H9 (cell line): ENCODE results near the gene SASS6. TPM values are rescaled to one million over a fixed set of nuclear protein-coding genes. Genes with fewer than 3 reads are reported as not detected.

Source experiments
- DNase-seq: peaks from one replicate; pipeline ENCODE4 v3.0.0-alpha.2; 2017
- H2AFZ ChIP-seq: one replicate; pipeline ENCODE4 v1.6.1; 2013; ENCODE audit warnings: mild to moderate bottlenecking, low read length, control low read depth, moderate library complexity
- H2AK5ac ChIP-seq: 2 replicates; pipeline ENCODE4 v1.6.1; 2013; ENCODE audit warnings: low read length, control low read depth, mixed read lengths; ENCODE audit not compliant: insufficient read length
- H2BK120ac ChIP-seq: one replicate; pipeline ENCODE4 v1.6.1; 2013; ENCODE audit warnings: low read depth, mild to moderate bottlenecking, low read length, control low read depth, inconsistent platforms; ENCODE audit not compliant: poor library complexity, severe bottlenecking
- H2BK12ac ChIP-seq: 2 replicates; pipeline ENCODE4 v1.6.1; 2013; ENCODE audit warnings: low read length, control low read depth, mixed read lengths, low read depth; ENCODE audit not compliant: insufficient read length
- H2BK15ac ChIP-seq: 2 replicates; pipeline ENCODE4 v1.6.1; 2013; ENCODE audit warnings: low read depth, low read length, control low read depth
- H2BK20ac ChIP-seq: one replicate; pipeline ENCODE4 v1.6.1; 2013; ENCODE audit warnings: low read depth, mild to moderate bottlenecking, low read length, control low read depth, inconsistent platforms; ENCODE audit not compliant: poor library complexity, severe bottlenecking
- H2BK5ac ChIP-seq: 2 replicates; pipeline ENCODE4 v1.6.1; 2013; ENCODE audit warnings: low read length, control low read depth, mixed read lengths; ENCODE audit not compliant: insufficient read length
- H3K14ac ChIP-seq: 2 replicates; pipeline ENCODE4 v1.6.1; 2013; ENCODE audit warnings: low read length, control low read depth; ENCODE audit not compliant: insufficient read depth
- H3K18ac ChIP-seq: 2 replicates; pipeline ENCODE4 v1.6.1; 2013; ENCODE audit warnings: low read depth, mild to moderate bottlenecking, mixed read lengths, low read length, control low read depth; ENCODE audit not compliant: insufficient read length
- H3K23ac ChIP-seq: 2 replicates; pipeline ENCODE4 v1.6.1; 2013; ENCODE audit warnings: low read length, control low read depth, mixed read lengths, low read depth; ENCODE audit not compliant: insufficient read length
- H3K23me2 ChIP-seq: 2 replicates; pipeline ENCODE4 v1.6.1; 2013; ENCODE audit warnings: low read depth, mild to moderate bottlenecking, mixed read lengths, low read length, control low read depth; ENCODE audit not compliant: insufficient read length, poor library complexity, severe bottlenecking
- H3K27ac ChIP-seq: 2 replicates; pipeline ENCODE4 v1.5.1; 2013; ENCODE audit warnings: low read length, control low read depth, mixed read lengths, low read depth; ENCODE audit not compliant: insufficient read length
- H3K27me3 ChIP-seq: 2 replicates; pipeline ENCODE4 v1.6.1; 2013; ENCODE audit warnings: low read length, control low read depth, inconsistent platforms; ENCODE audit not compliant: insufficient read depth
- H3K4ac ChIP-seq: 2 replicates; pipeline ENCODE4 v1.6.1; 2013; ENCODE audit warnings: low read depth, mild to moderate bottlenecking, control low read depth, inconsistent platforms, low read length, moderate library complexity
- H3K4me1 ChIP-seq: 2 replicates; pipeline ENCODE4 v1.6.1; 2013; ENCODE audit warnings: low read length, control low read depth, inconsistent platforms; ENCODE audit not compliant: insufficient read depth
- H3K4me2 ChIP-seq: 2 replicates; pipeline ENCODE4 v1.6.1; 2013; ENCODE audit warnings: low read length, control low read depth, mixed read lengths; ENCODE audit not compliant: insufficient read length, insufficient read depth
- H3K56ac ChIP-seq: 2 replicates; pipeline ENCODE4 v1.6.1; 2013; ENCODE audit warnings: low read depth, mild to moderate bottlenecking, mixed read lengths, low read length, control low read depth; ENCODE audit not compliant: insufficient read length
- H3K79me1 ChIP-seq: 2 replicates; pipeline ENCODE4 v1.6.1; 2013; ENCODE audit warnings: low read depth, mild to moderate bottlenecking, moderate library complexity, low read length, control low read depth, inconsistent platforms; ENCODE audit not compliant: insufficient read depth, poor library complexity, severe bottlenecking
- H3K79me2 ChIP-seq: 2 replicates; pipeline ENCODE4 v1.6.1; 2013; ENCODE audit warnings: low read length, control low read depth, inconsistent platforms; ENCODE audit not compliant: insufficient read depth
- H3K9ac ChIP-seq: 2 replicates; pipeline ENCODE4 v1.6.1; 2013; ENCODE audit warnings: low read length, control low read depth, mixed read lengths; ENCODE audit not compliant: insufficient read length; ENCODE audit errors: extremely low read depth
- H3K9me3 ChIP-seq: one replicate; pipeline ENCODE4 v1.6.1; 2013; ENCODE audit warnings: low read depth, low read length, inconsistent platforms; ENCODE audit not compliant: control insufficient read depth
- H3T11ph ChIP-seq: one replicate; pipeline ENCODE4 v1.6.1; 2013; ENCODE audit warnings: mild to moderate bottlenecking, low read length, control low read depth, inconsistent platforms
- H4K20me1 ChIP-seq: one replicate; pipeline ENCODE4 v1.6.1; 2013; ENCODE audit not compliant: control insufficient read depth, insufficient read length, insufficient read depth
- H4K5ac ChIP-seq: 2 replicates; pipeline ENCODE4 v1.6.1; 2013; ENCODE audit warnings: low read depth, mild to moderate bottlenecking, mixed read lengths, low read length, control low read depth; ENCODE audit not compliant: insufficient read length
- H4K8ac ChIP-seq: replicated peaks from 2 replicates; pipeline ENCODE4 v1.6.1; 2013; ENCODE audit warnings: low read length, control low read depth, mixed read lengths, low read depth; ENCODE audit not compliant: insufficient read length
- H4K91ac ChIP-seq: 2 replicates; pipeline ENCODE4 v1.6.1; 2013; ENCODE audit warnings: low read depth, mild to moderate bottlenecking, moderate library complexity, mixed read lengths, low read length, control low read depth; ENCODE audit not compliant: insufficient read length
- H3K27ac Mint-ChIP-seq, 3 experiments: 2 replicates in 2 of 3; 3 replicates in 1 of 3; pipeline ENCODE4 v1.8.0; 2020 to 2021; ENCODE audit warnings: mixed read lengths in 3 of 3, mild to moderate bottlenecking in 1 of 3, moderate library complexity in 1 of 3
- H3K27me3 Mint-ChIP-seq: 2 replicates; pipeline ENCODE4 v1.8.0; 2021; ENCODE audit warnings: low read depth, mild to moderate bottlenecking, moderate library complexity, mixed read lengths
- H3K36me3 Mint-ChIP-seq, 3 experiments: 2 replicates in 2 of 3; 3 replicates in 1 of 3; pipeline ENCODE4 v1.8.0; 2020 to 2021; ENCODE audit warnings: low read depth in 3 of 3, mixed read lengths in 3 of 3; ENCODE audit not compliant: insufficient read depth in 1 of 3
- H3K4me1 Mint-ChIP-seq, 2 experiments: 2 replicates each; pipeline ENCODE4 v1.8.0; 2020; ENCODE audit warnings: mixed read lengths in 2 of 2
- H3K4me3 Mint-ChIP-seq, 2 experiments: 2 replicates in 1 of 2; 3 replicates in 1 of 2; pipeline ENCODE4 v1.8.0; 2020 to 2021; ENCODE audit warnings: mild to moderate bottlenecking in 2 of 2, mixed read lengths in 2 of 2, moderate library complexity in 1 of 2
- H3K9me3 Mint-ChIP-seq, 2 experiments: 2 replicates in 1 of 2; 3 replicates in 1 of 2; pipeline ENCODE4 v1.8.0; 2020; ENCODE audit warnings: mild to moderate bottlenecking in 2 of 2, mixed read lengths in 2 of 2, moderate library complexity in 1 of 2
- total RNA-seq: library from RNA; stranded (reverse); gene quantifications from 2 replicates; pipeline ENCODE4 v1.2.1, GENCODE V29; 2021
- TF ChIP-seq, protein P1 (sequence below): fragments of 200-600 bp; sonication (generic); conservative IDR thresholded peaks from 3 replicates; pipeline ENCODE4 v1.8.0; 2021; ENCODE audit warnings: antibody characterized with exemption, mild to moderate bottlenecking

SASS6 gene
- total RNA-seq, 1 experiment from 2014 or later: 15.2 TPM

DNA sequence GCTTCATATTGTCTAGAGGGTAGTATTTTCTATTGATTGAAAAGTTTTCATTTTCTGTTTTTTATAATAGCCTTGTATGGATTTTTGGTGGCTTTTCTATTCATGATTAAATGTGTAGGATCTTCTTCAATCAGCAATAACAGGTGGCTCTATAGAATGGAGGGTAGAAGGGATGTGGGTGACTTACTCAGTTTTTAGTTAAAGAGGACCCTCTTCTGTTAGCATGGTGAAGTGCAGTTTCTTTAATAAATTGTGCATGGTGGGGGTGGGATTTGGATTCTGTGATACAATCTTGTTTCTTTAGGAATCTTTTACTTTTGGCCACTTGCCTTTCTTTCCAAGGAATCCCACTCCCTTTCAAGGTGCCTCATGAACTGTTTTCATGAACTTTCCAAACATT is 98.3 kb downstream of the SASS6 start:
- H3K56ac ChIP-seq: no peak overlapping the region
- H3K4me1 ChIP-seq: no peaks in the 10 kb centered on the region; the same call in none of the 2 replicates
- TF ChIP-seq, protein P1, sequence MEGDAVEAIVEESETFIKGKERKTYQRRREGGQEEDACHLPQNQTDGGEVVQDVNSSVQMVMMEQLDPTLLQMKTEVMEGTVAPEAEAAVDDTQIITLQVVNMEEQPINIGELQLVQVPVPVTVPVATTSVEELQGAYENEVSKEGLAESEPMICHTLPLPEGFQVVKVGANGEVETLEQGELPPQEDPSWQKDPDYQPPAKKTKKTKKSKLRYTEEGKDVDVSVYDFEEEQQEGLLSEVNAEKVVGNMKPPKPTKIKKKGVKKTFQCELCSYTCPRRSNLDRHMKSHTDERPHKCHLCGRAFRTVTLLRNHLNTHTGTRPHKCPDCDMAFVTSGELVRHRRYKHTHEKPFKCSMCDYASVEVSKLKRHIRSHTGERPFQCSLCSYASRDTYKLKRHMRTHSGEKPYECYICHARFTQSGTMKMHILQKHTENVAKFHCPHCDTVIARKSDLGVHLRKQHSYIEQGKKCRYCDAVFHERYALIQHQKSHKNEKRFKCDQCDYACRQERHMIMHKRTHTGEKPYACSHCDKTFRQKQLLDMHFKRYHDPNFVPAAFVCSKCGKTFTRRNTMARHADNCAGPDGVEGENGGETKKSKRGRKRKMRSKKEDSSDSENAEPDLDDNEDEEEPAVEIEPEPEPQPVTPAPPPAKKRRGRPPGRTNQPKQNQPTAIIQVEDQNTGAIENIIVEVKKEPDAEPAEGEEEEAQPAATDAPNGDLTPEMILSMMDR: peak; percentile 56
- no peak overlapping the region for H3K18ac ChIP-seq
- H3K23me2 ChIP-seq: peaks cover 5% of the 10 kb centered on the region
- H4K8ac ChIP-seq: no peak overlapping the region
- H2BK20ac ChIP-seq: no peak overlapping the region
- no peak overlapping the region for H2BK120ac ChIP-seq
- no peaks in the 10 kb centered on the region for H3K27me3 Mint-ChIP-seq
- no peak overlapping the region for H2BK15ac ChIP-seq
- H3K23ac ChIP-seq: no peak overlapping the region
- no peak overlapping the region for H3K4me2 ChIP-seq
- DNase-seq: no peak
- H4K91ac ChIP-seq: no peak overlapping the region
- no peak overlapping the region for H3K14ac ChIP-seq
- H3K4me1 Mint-ChIP-seq: peaks cover 10 to 21% of the 10 kb centered on the region in 2 experiments
- H4K5ac ChIP-seq: no peak overlapping the region
- H3K27ac Mint-ChIP-seq: no peak overlapping the region; a peak in 1 of 7 replicates
- no peaks in the 10 kb centered on the region for H3K9me3 ChIP-seq
- no peaks in the 10 kb centered on the region for H3K79me1 ChIP-seq
- no peak overlapping the region for H3T11ph ChIP-seq
- no peaks in the 10 kb centered on the region for H3K27me3 ChIP-seq
- H3K9ac ChIP-seq: no peak overlapping the region
- H3K27ac ChIP-seq: no peak overlapping the region
- no peak overlapping the region for H2AFZ ChIP-seq
- H3K4ac ChIP-seq: no peak overlapping the region
- no peak overlapping the region for H2AK5ac ChIP-seq
- H3K9me3 Mint-ChIP-seq: no peaks in the 10 kb centered on the region; a peak in 1 of 5 replicates
- H3K4me3 Mint-ChIP-seq: no peak overlapping the region
- H4K20me1 ChIP-seq: no peaks in the 10 kb centered on the region
- H3K79me2 ChIP-seq: peaks cover 6% of the 10 kb centered on the region; the same call in 1 of the 2 replicates
- H3K36me3 Mint-ChIP-seq: peaks cover 2 to 9% (median 5%) of the 10 kb centered on the region in 3 experiments; a peak in 6 of 7 replicates
- H2BK5ac ChIP-seq: no peak overlapping the region
- no peak overlapping the region for H2BK12ac ChIP-seq

Other genes starting within 250 kb of the SASS6 start
- gene SLC35A3, start 162.9 kb downstream of the SASS6 start, total RNA-seq: 15.0 and 15.1 TPM in 2 replicates
- 19.4 and 21.6 TPM in 2 replicates for gene TRMT13, start 233 bp upstream of the SASS6 start, total RNA-seq
- gene LRRC39, start 45.3 kb upstream of the SASS6 start, total RNA-seq: 0.20 and 0.37 TPM in 2 replicates
- gene DBT, start 116.9 kb upstream of the SASS6 start, total RNA-seq: 19.0 and 20.3 TPM in 2 replicates
- gene RTCA, start 133.3 kb upstream of the SASS6 start, total RNA-seq: 29.5 and 33.6 TPM in 2 replicates
- gene CDC14A, start 219.6 kb upstream of the SASS6 start, total RNA-seq: 8.4 and 8.9 TPM in 2 replicates